Urothelium cell line (cell line): Measurements from ENCODE around the gene RBPMS2.

Source experiments
- DNase-seq: peaks from one replicate; pipeline ENCODE4 v3.0.0; 2011; ENCODE audit warnings: low spot score, mixed read lengths
- FAIRE-seq: peaks from 2 replicates; lab custom pipeline; 2011; peaks lifted over from hg19 to GRCh38; lab: Jason Lieb, UNC

RBPMS2 gene

DNA sequence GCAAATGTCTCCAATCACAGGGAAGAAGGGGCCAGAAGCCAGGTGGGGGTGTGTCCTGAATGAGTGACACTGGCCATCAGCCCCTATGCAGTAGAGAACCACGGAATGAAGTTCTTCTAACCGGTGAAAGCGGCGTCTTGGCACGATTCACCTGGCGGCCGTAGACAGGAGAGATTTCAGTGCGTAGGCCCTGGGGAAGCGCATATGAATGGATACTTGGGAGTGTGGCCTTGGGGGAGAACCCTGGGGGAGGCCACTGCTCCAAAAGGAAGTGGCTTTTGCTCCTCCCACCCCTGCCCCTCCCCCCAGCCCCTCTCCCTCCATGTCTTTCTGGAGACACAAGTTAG, 43.6 kb downstream of the RBPMS2 start:
- FAIRE-seq (no peak), DNase-seq (no peak)

DNA sequence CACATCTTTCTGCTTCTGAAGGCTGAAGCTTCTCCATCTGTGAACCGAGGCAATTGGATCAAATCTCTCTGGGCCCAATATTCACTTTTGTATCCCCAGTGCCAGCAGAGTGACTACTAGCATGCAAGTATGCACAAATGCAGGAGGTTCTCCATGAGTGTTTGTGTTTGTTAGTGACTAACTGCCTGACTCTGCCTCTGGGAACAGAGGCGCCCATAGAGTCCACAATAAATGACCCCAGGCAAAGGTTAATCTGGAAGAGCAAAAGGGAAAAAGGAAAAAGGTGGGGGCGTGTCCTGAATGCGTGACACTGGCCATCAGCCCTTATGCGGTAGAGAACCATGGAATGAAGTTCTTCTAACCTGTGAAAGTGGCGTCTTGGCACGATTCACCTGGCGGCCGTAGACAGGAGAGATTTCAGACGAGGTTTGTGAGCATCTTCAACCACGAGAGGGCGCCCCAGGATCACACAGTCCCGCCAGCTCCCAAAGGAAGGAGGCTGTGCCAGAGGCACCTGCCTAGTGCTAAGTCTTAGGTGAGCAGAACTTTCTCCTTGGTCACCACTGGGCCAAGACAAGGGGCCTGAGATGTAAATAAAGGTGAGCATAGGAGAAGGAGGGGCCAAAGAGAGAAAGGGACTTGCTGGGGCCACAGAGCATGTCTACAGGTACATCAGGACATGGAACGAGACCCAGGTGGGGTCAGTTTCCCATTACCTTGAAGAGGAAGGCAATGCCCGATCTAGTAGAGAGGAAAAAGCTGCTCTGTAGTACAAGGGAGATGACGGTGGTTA, 44.2 kb downstream of the RBPMS2 start:
- DNase-seq (peak; percentile 84), FAIRE-seq (peak; percentile 63)

DNA sequence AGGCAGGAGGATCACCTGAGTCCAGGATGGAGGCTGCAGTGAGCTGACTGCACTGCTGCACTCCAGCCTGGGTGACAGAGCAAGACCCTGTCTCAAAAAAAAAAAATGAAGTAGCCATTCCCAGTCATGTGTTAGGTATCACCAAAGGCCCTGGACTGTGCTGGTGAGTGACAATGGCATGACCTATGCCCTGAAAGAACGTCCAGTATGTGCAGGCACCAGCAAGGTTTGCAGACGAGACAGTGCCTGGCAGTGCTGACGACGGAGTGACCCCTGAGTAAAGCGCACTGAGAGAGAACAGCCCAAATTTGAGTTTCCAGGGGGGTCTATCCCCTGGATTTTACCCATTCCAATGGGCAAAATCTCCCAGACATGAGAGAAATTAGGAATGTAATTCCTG, 45.2 kb downstream of the RBPMS2 start:
- DNase-seq (no peak), FAIRE-seq (no peak)

DNA sequence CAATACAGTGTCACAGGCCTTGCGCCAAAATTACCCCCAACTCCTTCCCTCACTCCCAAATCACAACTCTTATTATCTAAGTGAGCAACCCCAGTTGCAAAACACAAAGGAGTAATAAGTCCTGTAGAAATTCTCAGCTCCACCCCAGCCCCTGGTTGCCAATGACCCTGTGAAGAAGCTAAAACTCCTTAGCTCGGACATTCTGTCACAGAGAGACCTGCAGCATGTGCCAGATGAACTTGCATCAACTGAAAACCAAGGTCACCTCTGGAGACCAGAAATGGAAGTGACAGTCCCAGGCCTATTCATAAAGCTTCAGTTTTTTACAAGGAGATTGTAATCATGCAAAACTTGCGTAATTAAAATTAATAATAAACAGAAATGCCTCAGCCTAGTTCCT, 55.2 kb downstream of the RBPMS2 start:
- no peak for FAIRE-seq
- DNase-seq = no peak

DNA sequence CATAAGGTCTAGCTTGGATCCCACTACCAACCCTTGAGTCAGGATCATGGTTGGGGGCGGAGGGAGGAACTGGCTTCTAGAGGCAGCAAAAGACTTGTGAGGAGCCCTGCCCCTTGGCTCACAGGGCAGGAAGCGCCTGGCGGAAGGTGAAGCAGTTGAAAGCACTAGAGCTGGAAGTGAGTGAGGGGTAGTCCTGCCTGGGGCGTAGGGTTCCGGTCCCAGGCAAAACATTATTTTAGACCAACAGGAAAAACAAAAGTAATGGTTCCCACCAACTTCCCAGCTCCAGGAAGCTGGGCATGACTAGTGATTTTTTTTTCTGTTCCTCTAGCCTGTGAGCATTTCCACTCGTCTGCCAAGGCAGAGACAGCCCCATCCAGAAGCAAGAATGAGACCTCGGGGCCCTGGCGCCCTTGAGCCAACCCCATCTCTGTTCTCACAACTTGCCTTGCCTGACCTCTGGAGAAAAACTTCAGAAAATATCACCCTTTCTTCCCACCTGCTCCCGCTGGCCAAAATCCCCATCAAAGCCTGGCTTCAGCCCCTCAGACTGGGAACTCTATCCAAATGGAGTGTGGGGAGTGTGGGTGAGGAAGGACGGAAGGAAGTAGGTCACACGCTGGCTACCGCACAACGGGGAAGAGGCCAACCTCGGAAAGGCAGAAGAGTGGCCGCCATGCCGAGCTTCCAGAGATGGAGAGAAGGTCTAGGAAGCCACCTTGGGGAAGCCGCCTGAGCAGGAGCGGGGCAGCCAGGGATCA, 57.5 kb downstream of the RBPMS2 start:
- FAIRE-seq = no peak
- DNase-seq = no peak

DNA sequence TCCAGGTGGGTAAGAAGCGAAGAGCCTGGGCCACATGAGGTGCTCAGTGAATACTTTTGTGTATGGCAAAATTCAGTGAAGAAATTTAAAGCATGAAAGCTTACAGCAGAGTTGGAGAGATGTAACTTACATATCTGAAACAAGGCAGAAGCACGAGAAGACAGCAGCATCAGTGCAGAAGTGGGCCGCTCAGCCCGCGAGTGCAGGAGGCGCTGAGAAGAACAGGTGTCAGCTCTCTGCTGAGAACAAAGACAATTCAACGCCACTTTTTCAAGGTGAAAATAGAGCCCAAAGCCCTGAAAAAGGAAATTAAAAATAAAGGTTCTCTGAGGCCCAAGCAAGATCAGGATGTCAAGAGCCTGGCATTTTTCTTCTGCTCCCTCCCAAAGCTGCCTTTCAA, 58.3 kb downstream of the RBPMS2 start:
- no peak for DNase-seq
- no peak for FAIRE-seq

DNA sequence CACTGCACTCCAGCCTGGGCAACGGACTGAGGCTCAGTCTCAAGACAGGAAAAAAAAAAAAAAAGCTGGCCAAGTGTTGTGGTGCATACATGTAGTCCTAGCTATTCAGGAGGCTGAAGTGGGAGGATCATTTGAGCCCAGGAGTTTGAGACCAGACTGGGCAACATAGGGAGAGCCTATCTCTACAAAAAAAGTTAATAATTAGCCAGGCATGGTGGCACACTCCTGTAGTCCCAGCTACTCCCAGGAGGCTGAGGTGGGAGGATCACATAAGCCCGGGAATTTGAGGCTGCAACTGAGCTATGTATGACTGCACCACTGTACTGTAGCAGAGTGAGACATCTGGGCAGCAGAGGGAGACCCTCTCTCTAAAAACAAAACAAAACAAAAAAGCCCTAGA, 58.9 kb downstream of the RBPMS2 start:
- FAIRE-seq (no peak), DNase-seq (no peak)

DNA sequence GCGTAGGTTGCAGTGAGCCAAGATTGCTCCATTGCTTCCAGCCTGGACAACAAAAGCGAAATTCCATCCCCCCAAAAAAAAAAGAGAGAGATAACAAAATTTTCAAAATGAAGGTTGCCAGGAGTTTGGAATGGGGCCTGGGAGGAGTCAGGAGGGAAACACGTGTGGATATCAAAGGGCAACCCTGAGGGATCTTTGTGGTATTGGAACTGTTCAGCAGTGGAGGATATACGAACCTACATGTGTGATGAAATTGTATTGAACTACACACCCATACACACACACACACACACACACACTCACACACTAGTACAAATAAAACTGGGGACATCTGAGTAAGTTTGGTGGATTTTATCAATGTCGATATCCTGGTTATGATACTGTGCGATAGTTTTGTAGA, 61.8 kb downstream of the RBPMS2 start:
- DNase-seq (no peak), FAIRE-seq (no peak)

DNA sequence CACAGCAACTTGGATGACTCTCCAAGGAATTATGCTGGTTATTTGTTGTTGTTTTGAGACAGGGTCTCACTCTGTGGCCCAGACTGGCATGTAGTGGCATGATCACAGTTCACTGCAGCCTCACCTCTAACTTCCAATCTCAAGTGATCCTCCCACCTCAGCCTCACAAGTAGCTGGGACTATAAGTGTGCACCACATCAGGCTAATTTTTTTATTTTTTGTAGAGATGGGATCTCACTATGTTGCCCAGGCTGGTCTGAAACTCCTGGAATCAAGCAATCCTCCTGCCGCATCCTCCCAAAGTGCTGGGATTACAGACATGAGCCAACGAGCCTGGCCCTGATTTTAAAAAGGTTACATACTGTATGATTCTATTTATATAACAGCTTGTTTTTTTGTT, 63.0 kb downstream of the RBPMS2 start:
- no peak for DNase-seq
- no peak for FAIRE-seq

DNA sequence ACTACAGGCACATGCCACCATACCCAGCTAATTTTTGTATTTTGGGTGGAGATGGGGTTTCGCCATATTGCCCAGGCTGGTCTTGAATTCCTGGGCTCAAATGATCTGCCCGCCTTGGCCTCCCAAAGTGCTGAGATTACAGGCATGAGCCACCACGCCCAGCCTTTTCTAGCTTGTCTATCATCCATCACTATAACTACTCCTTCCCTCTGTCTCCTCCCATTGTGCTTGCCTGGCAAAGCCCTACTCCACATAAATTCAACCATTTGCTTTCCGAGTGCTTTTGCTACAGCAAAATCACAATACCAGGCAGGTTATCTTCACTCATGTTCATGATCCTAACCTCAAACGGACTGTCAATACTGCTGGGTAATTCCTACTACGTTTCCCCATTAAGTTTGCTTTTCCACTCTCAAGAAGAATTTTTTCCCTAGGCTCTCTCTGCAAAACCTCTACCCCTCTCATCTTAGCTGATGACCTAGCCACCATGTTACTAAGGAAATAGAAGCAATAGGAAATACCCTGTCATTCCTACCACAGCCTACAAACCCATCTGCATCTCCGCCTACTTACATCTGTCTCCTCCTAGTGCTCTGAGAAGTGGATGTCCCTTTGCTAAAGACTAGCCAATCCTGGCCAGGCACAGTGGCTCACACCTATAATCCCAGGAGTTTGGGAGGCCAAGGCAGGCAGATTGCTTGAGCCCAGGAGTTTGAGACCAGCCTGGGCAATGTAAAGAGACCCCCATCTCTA, 64.5 kb downstream of the RBPMS2 start:
- DNase-seq = no peak
- no peak for FAIRE-seq

DNA sequence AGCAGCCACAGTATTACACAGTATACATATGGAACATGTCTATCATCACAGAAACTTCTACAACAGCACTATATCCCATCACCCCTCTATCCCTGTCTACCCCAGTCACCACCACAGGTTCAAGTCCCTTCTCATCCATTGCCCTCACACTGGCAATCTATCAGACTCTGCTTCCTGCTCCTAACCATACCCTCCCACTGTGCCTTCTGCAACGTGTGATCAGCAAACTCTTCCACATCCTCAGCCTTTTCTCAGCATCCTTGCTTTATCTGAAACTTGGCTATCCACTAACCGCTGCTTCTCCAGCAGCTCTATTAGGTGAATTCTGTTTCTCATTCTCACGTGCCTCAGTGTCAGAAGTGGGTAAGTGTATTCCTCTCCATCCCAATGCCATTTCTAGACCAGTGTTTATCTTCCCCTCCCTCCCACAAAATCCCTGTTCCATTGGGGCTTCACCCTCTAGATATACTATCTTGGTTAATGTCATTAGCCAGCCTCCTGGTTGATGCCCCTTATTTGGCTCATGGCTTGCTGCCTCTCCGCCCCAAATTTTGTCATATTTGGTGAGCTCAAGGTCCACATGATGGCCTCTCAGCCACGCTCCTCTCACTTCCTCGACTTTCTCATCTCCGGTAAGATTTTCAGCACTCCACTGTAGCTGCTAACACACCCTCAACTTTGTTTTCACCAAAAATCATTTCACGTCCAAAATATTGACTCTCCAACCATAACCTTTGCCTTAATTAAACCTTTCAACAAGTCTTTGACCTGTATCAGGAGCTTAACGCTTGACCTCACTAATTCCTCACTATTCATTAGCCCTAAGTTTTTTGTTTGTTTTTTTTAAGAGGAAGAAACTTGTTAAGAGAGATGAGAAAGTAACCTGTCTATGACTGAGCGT, 69.1 kb downstream of the RBPMS2 start:
- FAIRE-seq = no peak

DNA sequence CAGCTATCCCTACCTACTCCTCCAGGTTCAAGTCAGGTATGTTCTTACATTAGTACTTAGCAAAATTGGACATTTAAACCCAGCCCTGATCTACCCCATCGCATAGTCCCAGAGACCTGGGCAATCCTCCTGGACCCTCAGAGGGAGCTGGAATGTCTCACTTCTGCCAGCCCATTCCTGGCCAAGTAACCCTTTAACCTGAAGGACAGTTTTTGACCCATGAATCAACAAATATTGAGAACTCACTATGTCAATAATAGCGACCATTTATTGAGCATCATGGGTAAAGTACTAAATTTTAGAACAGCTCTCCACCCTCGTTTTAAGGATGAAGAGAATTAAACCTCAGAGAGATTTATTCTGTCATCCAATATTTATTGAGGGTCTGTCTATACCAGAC, 70.4 kb downstream of the RBPMS2 start:
- FAIRE-seq (no peak), DNase-seq (no peak)

More for the DNA sequence above, 69.1 kb downstream of the RBPMS2 start:
- DNase-seq = no peak

DNA sequence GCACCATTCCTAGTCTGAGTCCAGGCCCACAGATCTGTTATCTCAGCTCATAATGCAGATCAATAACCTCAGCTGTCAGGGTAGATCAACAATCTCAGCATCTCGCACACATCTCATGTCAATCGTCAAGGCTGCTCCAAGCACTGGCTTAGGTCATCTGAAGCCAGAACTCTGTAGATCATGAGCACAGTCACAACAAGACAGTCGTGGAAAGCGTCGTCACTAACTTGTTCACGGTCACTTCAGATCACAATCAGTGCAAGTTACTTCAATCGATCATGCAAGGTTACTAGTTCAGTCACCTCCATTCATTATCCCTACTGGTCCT, 71.8 kb downstream of the RBPMS2 start:
- DNase-seq (no peak), FAIRE-seq (peak; percentile 30)

DNA sequence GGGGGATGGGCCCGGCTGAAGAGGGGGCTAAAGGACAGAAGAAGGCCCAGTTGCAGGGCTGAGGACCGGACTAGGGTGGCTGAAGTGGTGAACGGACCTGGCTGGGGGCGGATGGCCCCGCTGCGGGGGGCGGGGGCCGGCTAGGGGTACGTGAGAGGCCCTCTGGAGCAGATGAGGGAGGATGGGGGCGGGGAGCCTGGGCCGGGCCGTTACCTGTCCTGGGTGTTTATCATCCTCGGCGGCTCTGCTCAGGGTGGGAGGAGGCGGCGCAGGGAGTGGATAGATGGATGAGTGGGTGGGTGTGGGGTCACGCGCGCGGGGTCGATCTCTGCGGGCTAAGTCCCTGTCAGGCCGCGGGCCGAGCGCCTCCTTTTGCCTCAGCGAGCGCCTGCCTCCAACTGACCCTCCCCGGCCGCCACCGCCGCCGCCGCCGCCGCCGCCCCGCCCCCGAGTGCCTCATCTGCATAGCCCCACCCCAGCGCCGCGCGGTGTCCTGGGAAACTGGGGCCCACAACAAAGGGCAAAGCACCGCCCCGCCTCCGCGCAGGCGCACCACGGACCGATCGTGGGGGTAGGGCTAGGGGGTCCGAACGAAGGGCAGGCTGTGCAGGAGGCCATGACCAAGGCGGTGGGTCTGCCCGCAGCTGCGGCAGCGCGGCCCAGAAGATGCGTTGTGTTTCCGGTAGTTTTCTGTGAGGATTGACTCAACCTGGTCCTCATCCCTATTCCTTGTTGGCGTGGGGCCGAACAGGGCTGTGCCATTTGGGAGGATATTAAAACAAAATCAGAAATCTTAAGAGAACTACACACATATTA, 72.4 kb downstream of the RBPMS2 start:
- DNase-seq (peak; percentile 100), FAIRE-seq (peak; percentile 96)

DNA sequence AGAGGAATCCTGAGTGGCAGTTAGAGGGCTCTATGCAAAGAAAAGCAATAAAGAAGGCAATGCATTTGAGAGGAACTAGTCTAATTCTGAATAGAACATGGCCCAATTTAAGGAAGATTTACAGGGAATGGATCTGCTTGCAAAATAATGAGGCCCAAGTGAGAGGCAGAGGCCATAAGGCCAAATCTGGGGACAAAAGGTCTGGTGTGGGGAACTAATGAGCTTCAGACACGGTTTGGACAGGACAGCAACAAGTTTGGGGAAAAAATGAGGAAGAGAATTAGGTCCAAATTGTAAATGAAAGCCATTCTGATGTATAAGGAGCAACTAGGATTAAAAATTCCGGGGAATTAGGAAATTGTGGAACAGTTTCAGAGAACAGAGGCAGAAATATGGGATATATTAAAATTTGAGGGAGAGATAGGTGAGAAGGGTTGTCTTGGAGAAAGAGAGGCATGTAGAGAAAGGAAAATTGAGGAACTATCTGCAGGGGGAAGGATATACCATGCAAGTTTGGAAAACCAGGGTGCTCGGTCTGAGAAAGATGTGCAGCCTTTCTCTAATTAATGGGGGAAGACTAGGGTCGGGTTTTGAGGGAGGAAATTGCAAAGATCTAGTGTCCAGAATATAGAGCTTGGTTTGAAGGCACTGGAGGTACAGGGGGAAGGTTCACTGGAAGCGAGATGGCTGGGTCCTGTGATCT, 73.8 kb downstream of the RBPMS2 start:
- no peak for DNase-seq
- no peak for FAIRE-seq

DNA sequence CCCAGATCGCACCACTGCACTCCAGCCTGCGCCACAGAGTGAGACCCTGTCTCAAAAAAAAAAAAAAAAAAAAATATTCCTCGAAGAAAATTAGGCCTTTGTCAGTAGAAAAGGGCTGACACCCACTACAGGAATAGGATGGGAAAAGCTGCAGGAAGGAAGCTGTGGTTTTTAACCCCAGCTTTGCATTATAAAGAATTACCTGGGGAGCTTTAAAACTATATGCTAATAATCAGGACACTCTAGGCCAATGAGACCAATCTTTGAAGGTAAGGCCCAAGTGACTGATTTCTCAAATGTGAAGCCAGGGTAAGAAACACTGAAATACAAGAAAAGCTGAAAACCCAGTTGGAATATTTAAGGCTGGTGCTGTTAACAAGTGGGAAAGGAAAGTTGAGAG, 74.3 kb downstream of the RBPMS2 start:
- DNase-seq = no peak
- no peak for FAIRE-seq

DNA sequence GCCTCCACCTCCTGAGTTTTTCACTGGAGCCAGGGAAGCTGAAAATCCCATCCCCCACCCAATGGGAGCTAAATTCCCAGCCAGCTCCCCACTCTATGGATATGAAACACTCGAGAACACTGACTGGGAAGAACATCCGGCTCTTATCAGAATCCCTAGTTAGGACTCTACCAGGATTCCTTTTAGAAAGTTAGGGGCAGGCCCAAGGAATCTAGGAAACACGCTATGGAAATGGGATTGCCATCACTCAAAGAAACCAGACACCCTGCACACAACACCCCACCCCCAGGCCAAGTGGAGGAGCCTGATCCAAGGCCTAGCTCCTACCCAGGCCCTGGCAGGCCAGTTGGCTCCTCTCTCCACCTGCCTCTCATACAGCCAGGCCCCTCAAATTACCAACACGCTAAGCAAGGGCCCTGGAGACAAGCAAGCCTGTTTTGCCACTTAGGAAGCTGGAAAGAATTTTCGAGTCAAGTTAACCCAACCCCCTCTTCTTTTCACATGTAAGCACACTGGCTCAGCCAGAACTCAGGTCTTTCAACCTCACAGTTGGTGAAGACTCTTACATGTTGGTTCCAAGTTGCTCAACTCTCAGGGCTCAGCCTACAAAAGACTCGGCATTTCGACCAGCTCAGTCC, 75.5 kb downstream of the RBPMS2 start:
- FAIRE-seq (no peak), DNase-seq (no peak)

DNA sequence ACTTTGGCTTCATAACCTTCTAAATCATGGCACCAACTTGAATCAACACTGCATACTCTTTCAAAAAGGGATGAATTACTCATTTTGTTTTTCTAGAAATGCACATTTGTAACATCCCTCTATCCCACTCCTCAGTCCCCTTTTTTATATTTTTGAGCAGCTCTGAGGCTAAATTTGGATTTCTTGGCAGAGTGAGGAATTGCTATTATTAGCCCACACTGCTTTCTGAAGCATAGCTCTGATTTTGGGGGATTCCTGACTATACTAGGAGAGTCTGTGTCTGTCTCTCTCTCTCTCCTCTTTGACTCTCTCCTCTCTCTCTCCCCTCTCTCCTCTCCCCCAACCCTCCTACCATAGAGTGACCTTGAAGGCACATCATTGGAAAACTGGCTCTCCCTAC, 76.6 kb downstream of the RBPMS2 start:
- FAIRE-seq (no peak), DNase-seq (no peak)

DNA sequence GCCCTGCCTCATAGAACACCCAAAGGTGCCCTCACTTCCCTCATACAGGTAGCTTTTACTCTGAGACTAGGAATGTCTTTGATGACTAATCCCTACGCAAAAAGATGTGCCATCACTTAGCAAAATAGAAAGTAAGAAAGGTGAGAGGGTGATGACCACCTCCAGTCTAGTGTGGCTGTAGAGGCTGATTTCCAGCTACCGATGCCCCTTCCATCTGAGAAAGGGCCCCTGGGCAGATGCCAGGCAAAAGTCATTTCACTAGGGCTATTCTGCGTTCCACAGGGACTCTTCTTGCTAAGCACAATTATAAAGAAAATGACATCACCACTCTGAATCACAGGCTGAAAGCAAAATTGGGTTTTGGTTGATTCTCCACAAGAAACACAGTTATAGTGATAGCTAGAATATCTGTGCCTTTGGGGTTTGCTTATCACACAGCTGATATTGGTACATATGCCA, 77.4 kb downstream of the RBPMS2 start:
- no peak for FAIRE-seq
- no peak for DNase-seq
